Activated T-cell treated with anti-CD3 and anti-CD28 coated beads, Interleukin-2, amount 50 U/mL, for 4 hours (primary cell): ENCODE data around the gene MTAP. TPM values are rescaled to one million over a fixed set of nuclear protein-coding genes. Genes with fewer than 3 reads are reported as not detected.
A peak's percentile ranks its signal among the peaks of the same experiment; 100 is the strongest.
"Not testable (repeated sequence)": the region's sequence is repeated elsewhere in the genome, so short reads cannot be mapped to it uniquely, and the experiment has no call there.

Source experiments
- ATAC-seq, 2 donors: fragments of 200-7000 bp; cut with Tn5 transposase; one replicate each; pipeline ENCODE4 v1.10.0; 2021
- DNase-seq: peaks from one replicate; pipeline ENCODE4 v3.0.0-alpha.2; 2020
- H3K27me3 Mint-ChIP-seq: one replicate; pipeline ENCODE4 v1.8.0; 2021; ENCODE audit warnings: low read depth, mixed read lengths
- H3K36me3 Mint-ChIP-seq: one replicate; pipeline ENCODE4 v1.8.0; 2022; ENCODE audit warnings: mixed read lengths; ENCODE audit not compliant: insufficient read depth
- H3K4me1 Mint-ChIP-seq: one replicate; pipeline ENCODE4 v1.8.0; 2021; ENCODE audit warnings: low read depth, mixed read lengths
- H3K4me3 Mint-ChIP-seq: one replicate; pipeline ENCODE4 v1.8.0; 2021; ENCODE audit warnings: mild to moderate bottlenecking, moderate library complexity, mixed read lengths
- H3K9me3 Mint-ChIP-seq: one replicate; pipeline ENCODE4 v1.8.0; 2021; ENCODE audit warnings: mixed read lengths
- total RNA-seq, 3 donors: library from RNA; stranded (reverse); gene quantifications; one replicate each; pipeline ENCODE4 v1.2.1, GENCODE V29; 2021

MTAP gene
- total RNA-seq, 3 donors from 2014 or later: 73.2 to 78.1 (median 76.3) TPM

DNA sequence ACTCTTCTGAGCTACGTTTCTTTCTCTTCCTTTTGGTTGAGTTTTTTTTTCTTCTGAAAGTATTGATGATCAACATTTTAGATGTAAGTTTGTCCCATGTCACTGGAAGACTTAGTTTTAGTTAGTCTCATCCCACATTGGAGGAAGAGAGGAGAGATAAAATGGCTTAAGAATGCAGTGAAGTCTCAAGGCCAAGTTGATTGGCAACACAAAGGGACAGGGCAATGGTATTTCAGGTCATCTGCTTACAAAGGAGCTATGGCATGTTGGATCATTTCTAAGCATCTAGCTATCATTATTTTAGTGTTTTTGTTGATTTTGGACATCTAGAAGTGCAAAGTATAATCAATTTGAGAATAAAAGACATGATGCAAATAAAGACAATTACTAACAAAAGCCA lies 133.2 kb downstream of the MTAP start:
- H3K27me3 Mint-ChIP-seq: no peaks in the 10 kb centered on the region
- DNase-seq (no peak), ATAC-seq (no peak)
- H3K4me3 Mint-ChIP-seq: no peak overlapping the region
- H3K36me3 Mint-ChIP-seq: peaks cover 6% of the 10 kb centered on the region
- no peaks in the 10 kb centered on the region for H3K9me3 Mint-ChIP-seq
- no peaks in the 10 kb centered on the region for H3K4me1 Mint-ChIP-seq

DNA sequence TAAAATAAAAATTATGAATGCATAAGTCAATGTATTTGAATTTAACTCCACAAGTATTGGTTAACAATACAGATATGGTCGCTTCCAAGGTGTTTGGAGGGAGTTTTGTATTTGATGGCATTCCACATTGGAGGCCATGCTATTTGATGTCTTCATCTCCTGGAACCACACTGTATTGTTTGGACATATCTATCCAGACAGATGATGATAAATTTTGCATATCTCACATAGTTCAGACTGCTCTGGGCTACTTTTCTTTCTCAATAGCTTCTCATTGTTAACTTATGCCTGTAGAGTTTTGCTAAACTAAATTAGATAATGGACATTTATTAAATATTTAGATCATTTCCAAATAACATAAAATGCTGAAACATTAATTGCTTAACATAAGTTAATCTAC lies 133.7 kb downstream of the MTAP start:
- Mint-ChIP-seq H3K36me3 (peaks cover 2% of the 10 kb centered on the region), H3K9me3 (no peaks in the 10 kb centered on the region), H3K4me1 (no peaks in the 10 kb centered on the region), H3K27me3 (no peaks in the 10 kb centered on the region), H3K4me3 (no peak overlapping the region)
- no peak for DNase-seq
- no peak for ATAC-seq

DNA sequence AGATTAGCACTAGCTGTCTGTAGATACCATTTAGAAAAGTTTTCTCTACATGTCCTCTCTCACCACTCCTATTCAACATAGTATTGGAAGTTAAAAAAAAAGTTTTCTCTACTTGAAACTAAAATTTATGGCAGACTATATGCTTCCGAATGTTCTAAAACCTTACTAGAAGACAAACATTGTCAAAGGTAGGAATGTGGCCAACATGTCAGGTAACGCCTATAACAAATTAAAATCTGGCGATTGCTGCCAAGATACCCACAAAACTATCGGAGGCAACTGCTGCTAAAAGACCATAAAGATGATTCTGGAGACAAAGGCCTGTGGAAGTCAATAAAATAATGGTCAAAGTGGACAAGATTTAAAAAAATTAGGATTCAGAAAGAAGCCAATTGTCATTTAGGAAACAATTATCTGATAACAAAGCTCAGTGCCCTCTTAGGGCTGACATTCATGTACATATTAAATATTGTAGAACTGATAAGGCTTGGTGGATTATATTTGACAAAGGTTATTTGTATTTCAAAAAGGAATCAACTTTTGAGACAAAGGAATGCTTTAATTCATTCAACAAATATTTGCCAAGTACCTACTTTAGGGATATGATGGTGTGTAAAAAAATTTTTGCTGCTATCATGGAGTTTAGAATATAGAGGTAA lies 139.0 kb downstream of the MTAP start:
- peaks cover 3% of the 10 kb centered on the region for H3K9me3 Mint-ChIP-seq
- no peak for ATAC-seq
- H3K4me1 Mint-ChIP-seq: no peaks in the 10 kb centered on the region
- H3K36me3 Mint-ChIP-seq: no peaks in the 10 kb centered on the region
- DNase-seq: no peak
- peaks cover 19% of the 10 kb centered on the region for H3K27me3 Mint-ChIP-seq
- H3K4me3 Mint-ChIP-seq: no peak overlapping the region

DNA sequence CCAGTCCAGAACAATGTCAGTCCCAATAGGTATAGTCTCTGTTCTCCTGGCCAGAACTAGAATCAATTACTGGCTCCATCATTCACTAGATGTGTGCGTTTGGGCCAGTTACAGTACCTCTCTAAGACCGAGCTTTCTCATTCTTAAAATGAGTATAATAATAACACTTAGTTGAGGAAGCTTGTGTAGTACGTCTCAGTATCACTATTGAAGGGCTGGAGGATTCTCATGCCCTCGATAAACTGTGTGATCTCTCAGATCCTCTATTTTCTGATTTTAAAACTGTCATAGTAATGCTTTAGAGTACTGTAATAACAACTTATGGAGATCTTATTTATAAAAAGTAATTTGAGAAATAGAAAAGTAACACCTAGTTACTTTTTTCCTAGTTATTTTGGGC lies 141.0 kb downstream of the MTAP start:
- Mint-ChIP-seq H3K27me3 (peaks cover 19% of the 10 kb centered on the region), H3K36me3 (no peaks in the 10 kb centered on the region), H3K4me1 (no peaks in the 10 kb centered on the region), H3K4me3 (no peak overlapping the region), H3K9me3 (peaks cover 3% of the 10 kb centered on the region)
- no peak for DNase-seq
- ATAC-seq: no peak

- Mint-ChIP-seq H3K4me1 (no peaks in the 10 kb centered on the region), H3K27me3 (peaks cover 19% of the 10 kb centered on the region), H3K9me3 (peaks cover 3% of the 10 kb centered on the region), H3K4me3 (no peak overlapping the region), H3K36me3 (no peaks in the 10 kb centered on the region)
- ATAC-seq: no peak
- no peak for DNase-seq
Measured at GRCh38 chr9:21945606-21946005, 143.2 kb downstream of the MTAP start.

GRCh38 chr9:21958833-21959232 lies 156.4 kb downstream of the MTAP start:
- no peak overlapping the region for H3K4me3 Mint-ChIP-seq
- H3K9me3 Mint-ChIP-seq: peaks cover 4% of the 10 kb centered on the region
- ATAC-seq (peak in 1 of 2 donors; percentile 38), DNase-seq (no peak)
- no peaks in the 10 kb centered on the region for H3K36me3 Mint-ChIP-seq
- H3K4me1 Mint-ChIP-seq: no peaks in the 10 kb centered on the region
- peaks cover 43% of the 10 kb centered on the region for H3K27me3 Mint-ChIP-seq

GRCh38 chr9:21959268-21959667 lies 156.8 kb downstream of the MTAP start:
- not testable (repeated sequence) for ATAC-seq, H3K4me1 Mint-ChIP-seq, H3K4me3 Mint-ChIP-seq, H3K36me3 Mint-ChIP-seq, DNase-seq, H3K9me3 Mint-ChIP-seq
- peaks cover 46% of the 10 kb centered on the region for H3K27me3 Mint-ChIP-seq

DNA sequence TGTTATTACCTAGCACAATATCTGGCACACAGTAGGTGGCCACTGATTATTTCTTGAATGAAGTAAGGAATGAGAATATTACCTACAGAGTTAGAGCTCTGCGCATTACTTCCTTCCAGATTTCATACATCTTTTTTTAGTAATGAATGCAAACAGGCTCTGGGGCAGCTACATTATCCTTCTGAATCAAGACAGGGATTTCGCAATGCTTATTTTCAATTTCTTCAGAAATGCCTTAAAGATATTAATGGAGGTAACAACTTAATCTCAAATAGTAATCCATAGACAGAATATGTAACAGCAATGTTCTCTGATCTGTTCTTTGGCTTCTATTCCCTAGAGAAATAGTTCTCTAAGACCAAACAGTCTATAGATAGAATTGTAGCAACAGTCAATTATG lies 159.1 kb downstream of the MTAP start:
- Mint-ChIP-seq H3K36me3 (no peaks in the 10 kb centered on the region), H3K4me1 (peaks cover 15% of the 10 kb centered on the region), H3K27me3 (peaks cover 66% of the 10 kb centered on the region), H3K4me3 (no peak overlapping the region), H3K9me3 (peaks cover 4% of the 10 kb centered on the region)
- DNase-seq: no peak
- ATAC-seq: no peak

DNA sequence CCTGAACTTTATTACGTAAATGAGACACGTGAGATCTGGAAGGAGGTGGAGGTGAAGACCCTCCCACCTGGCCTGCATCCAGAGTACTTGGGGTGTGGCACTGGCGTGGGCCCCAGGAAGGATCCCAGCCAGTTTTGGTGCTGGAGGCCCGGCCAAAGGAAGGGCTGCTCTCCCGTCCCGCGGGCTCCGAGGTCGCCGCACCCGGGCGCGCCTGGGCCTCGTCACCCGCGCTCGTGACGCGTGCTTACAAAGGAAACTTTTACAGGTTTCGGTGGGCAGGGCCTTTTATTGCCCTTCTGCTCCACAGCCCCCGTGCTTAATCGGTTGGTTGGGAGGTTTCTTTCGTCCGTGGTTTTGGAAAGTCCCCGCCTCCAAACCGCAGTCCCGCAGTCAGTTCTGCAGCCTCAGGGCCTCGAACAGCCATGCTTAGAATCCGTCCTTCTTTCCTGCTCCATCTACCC lies 162.5 kb downstream of the MTAP start:
- H3K27me3 Mint-ChIP-seq: peaks cover 91% of the 10 kb centered on the region
- H3K36me3 Mint-ChIP-seq: no peaks in the 10 kb centered on the region
- H3K9me3 Mint-ChIP-seq: peaks cover 15% of the 10 kb centered on the region
- DNase-seq (peak; percentile 42), ATAC-seq (peak; percentile 69 to 78)
- H3K4me1 Mint-ChIP-seq: peaks cover 25% of the 10 kb centered on the region
- peak overlapping the region; percentile 58 for H3K4me3 Mint-ChIP-seq

GRCh38 chr9:21965401-21965951 lies 163.0 kb downstream of the MTAP start:
- peak; percentile 68 to 69 for ATAC-seq
- DNase-seq: no peak
- Mint-ChIP-seq H3K4me3 (peak overlapping the region; percentile 58), H3K27me3 (peaks cover 92% of the 10 kb centered on the region), H3K4me1 (peaks cover 26% of the 10 kb centered on the region), H3K9me3 (peaks cover 17% of the 10 kb centered on the region), H3K36me3 (no peaks in the 10 kb centered on the region)

- Mint-ChIP-seq H3K4me1 (peaks cover 26% of the 10 kb centered on the region), H3K36me3 (peaks cover 2% of the 10 kb centered on the region), H3K9me3 (peaks cover 19% of the 10 kb centered on the region), H3K27me3 (peaks cover 95% of the 10 kb centered on the region), H3K4me3 (no peak overlapping the region)
- ATAC-seq (no peak), DNase-seq (no peak)
Measured at GRCh38 chr9:21966140-21966851, 163.9 kb downstream of the MTAP start.

DNA sequence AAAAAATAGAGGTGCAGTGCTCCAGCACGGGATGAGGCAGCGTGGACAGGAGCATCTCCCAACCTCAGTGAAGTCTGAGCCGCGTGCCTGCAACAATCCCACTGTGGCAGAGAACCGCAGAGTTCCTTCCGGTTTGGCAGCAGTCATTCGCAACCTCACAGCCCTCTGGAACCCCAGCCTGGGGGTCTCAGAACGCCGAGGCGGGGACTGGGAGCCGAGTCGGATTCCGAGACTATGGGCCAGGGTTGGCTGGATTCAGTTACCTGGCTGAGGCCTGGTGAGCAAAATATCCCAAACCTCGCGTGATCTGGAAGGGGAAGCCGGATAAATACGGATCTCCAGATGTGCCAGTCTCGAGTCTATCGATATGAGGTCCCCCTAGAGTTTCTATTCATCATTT lies 164.7 kb downstream of the MTAP start:
- Mint-ChIP-seq H3K36me3 (peaks cover 2% of the 10 kb centered on the region), H3K4me3 (no peak overlapping the region), H3K4me1 (peaks cover 26% of the 10 kb centered on the region), H3K27me3 (peaks cover 95% of the 10 kb centered on the region), H3K9me3 (peaks cover 20% of the 10 kb centered on the region)
- ATAC-seq (no peak), DNase-seq (no peak)

DNA sequence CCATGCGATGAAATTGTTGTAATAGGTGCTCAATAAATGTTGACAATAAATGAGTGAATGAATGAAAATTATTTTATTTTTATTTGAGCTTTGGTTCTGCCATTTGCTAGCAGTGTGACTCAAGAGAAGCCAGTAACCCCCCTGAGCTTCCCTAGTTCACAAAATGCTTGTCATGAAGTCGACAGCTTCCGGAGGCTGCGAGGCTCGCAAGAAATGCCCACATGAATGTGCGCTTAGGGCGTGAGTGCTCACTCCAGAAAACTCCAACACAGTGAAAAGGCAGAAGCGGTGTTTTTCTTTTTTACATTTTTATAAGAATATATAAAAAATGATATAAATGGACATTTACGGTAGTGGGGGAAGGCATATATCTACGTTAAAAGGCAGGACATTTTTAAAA lies 165.3 kb downstream of the MTAP start:
- ATAC-seq (no peak), DNase-seq (no peak)
- H3K9me3 Mint-ChIP-seq: peaks cover 20% of the 10 kb centered on the region
- H3K4me3 Mint-ChIP-seq: no peak overlapping the region
- peaks cover 26% of the 10 kb centered on the region for H3K4me1 Mint-ChIP-seq
- peaks cover 2% of the 10 kb centered on the region for H3K36me3 Mint-ChIP-seq
- H3K27me3 Mint-ChIP-seq: peaks cover 95% of the 10 kb centered on the region

- no peak for DNase-seq
Measured at GRCh38 chr9:21968331-21969010, 166.0 kb downstream of the MTAP start.

More at GRCh38 chr9:21968331-21969010, 166.0 kb downstream of the MTAP start:
- H3K4me1 Mint-ChIP-seq: peaks cover 26% of the 10 kb centered on the region
- no peak overlapping the region for H3K4me3 Mint-ChIP-seq
- no peak for ATAC-seq
- H3K36me3 Mint-ChIP-seq: peaks cover 2% of the 10 kb centered on the region
- H3K27me3 Mint-ChIP-seq: peaks cover 93% of the 10 kb centered on the region
- H3K9me3 Mint-ChIP-seq: peaks cover 19% of the 10 kb centered on the region
